COLO668 (cell line): ENCODE results near the gene CPPED1.
"Not testable (repeated sequence)": the region's sequence is repeated elsewhere in the genome, so short reads cannot be mapped to it uniquely, and the experiment has no call there.

Experiments
- DNase-seq: peaks from one replicate; lab custom pipeline; 2025; ENCODE audit not compliant: unreplicated experiment; lab: John Stamatoyannopoulos, UW

The CPPED1 gene

DNA sequence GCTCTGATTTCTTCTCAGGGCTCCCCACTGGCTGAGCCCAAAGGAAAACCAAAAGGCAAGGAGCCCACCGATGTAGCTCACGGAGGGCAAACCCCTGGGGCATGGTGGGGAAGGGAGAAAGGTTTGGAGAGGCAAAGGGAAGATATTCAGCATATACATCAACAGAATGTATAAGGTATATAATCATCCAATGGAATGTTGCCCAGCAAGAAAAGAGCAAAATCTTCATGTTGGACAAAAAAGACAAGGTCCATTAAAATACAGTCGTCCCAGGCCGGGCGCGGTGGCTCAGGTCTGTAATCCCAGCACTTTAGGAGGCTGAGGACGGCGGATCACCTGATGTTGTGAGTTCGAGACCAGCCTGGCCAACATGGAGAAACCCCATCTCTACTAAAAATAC, 1.6 kb downstream of the CPPED1 start:
- DNase-seq, result no peak

DNA sequence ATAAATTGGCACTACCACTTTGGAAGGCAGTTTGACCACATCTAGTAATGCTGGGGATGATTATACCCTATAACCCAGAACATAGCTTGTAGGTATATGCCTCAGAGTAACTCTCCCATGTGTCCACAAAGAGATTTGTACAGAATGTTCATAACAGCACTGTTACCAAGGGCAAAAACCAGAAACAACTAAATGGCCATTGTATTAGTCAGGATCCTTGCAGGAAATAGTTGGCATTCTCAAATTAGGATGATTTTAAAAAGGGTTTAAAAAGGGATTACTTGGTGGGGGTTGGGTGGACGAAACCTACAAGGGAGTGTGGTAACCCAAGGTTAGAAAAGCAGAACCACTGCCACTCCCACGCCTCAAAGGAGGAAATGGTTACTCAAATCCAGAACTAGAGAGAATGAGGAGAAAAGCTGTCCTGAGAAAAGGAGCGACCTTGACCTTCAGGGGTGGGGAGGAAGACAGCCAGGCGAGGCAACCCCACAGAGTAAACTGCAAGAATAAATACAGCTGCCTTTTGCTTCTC, 2.1 kb downstream of the CPPED1 start:
- no peak for DNase-seq

DNA sequence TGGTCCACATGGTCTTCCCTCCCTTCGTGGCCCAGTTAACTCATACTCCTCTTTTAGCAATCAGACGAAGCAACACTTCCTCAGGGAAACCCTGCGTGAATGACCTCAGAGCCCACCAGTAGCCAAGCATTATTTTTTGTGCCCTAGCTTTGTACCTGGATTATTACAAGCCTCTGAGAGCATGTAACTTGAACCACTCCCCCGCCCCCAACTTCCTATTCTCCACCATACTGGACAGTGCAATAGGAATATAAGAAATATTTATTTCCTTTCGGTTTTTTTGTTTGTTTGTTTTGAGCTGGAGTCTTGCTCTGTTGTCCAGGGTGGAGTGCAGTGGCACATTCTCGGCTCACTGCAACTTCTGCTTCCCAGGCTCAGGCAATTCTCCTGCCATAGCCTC, 2.9 kb downstream of the CPPED1 start:
- DNase-seq, result no peak

DNA sequence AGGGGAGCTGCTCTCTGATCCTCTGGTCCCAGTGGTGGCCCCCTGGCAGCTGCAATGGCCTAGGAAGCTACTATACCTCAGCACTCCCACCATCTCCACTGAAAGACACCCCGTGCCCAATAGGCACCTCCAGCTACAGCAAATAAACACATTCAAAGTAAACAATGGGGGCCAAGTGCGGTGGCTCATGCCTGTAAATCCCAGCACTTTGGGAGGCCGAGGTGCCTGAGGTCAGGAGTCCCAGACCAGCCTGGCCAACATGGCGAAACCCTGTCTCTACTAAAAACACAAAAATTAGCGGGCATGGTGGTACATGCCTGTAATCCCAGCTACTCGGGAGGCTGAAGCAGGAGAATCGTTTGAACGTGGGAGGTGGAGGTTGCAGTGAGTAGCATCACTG, 3.7 kb downstream of the CPPED1 start:
- DNase-seq, result not testable (repeated sequence)

DNA sequence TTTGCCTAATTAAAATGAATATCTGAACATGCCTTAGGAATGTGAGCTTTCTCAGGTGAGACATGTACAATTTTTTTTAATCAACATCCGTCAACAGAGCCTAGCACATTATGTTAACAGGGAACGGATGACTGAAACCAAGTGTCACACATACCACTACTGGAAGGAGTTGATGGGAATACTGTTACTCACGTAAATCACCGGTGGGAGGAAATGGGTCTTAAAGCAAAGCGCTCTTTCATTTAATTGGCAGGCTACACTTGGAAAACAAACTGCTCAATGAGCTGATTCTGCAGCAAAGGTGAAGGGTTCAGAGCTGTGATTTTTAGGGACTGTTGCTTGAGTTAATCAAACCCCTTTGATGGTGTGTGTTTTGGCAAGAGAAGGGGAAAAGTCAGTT, 4.8 kb downstream of the CPPED1 start:
- no peak for DNase-seq

DNA sequence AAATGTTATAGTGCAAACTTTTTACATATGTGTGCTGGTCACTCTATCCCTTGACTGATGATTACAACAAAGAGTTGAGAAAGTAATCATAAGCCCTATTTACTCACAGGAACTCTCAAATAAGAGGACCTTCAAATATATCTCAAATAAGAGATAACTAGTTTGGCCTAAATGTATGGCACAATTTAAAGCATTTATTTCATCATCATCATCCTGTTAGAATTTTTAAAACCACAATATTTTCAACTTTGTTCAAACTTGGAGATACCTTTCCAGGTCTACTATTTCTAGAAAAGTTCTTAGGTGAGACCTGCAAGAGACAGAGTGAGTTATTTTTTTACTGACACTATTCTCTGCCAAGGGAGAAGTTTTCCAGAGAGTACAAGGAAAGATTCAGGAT, 5.5 kb downstream of the CPPED1 start:
- DNase-seq, result no peak

DNA sequence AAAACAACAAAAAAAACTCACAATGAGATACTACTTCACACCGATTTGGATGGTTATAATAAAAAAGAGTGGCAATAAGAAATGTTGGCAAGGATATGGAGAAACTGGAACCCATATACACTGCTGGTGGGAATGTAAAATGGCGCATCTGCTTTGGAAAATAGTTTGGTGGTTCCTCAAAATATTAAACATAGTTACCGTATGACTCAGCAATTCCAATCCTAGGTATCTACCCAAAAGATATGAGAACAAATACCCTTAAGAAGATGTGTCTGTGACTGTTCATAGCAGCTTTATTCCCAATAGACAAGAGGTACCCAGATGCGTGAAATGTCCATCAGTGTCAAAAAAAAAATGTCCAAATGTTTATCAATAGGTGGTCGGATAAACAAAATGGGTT, 7.2 kb downstream of the CPPED1 start:
- no peak for DNase-seq

DNA sequence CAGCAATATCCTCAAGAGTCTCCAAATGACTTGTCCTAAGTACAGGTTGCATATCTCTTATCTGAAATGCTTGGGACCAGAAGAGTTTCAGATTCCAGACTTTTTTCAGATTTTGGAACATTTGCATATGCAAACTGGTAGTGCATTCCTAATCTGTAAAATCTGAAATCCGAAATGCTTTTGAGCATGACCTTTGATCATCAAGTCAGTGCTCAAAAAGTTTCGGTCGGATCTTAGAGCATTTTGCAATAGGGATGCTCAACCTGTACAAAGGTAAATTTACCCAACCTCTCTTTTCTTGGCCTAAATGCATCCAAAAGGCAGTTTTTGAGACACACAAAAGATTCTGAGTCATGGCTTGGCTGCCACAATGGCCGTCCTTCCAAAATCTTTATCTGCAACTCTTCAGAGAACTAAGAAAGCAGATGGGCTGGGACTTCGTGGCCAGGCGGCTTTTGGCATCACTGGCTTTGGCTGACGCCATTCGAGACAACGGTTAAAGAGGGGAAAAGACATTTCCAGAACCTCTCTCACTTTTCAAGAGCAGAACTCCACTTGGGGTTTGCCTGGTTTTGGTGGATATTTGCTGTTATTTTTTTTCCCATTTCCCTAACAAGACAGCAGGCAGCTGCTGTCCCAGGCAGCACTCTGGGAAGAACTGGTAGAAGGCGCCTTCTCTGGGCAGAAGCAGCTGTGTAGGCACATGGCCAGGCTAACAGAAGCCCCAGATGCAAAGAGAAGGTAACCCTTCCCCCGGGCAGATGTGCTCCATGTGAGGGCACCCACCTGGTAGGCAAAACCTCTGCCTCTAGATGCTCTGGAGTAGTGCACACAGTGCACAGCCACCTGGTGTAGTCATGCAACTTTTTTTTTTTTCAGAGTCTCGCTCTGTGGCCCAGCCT, 8.9 kb downstream of the CPPED1 start:
- DNase-seq, result no peak

DNA sequence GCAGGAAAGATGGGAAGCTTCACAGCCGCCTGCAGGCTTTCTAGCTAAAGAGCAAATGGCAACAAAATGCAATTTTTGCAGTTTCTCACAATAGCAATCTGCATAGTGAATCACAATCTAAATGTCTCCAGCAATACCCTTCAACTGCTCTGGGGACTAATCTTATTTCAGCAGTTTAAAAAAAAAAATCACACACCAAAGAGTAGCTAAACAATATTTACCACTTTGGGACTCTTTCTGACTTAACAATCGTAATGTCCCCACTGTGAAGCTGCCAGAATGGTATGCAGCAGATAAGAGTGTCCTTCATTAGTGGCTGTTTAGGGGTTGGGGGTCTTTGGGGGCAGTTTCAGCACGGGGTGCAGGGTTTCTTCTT, 9.8 kb downstream of the CPPED1 start:
- DNase-seq, result no peak

DNA sequence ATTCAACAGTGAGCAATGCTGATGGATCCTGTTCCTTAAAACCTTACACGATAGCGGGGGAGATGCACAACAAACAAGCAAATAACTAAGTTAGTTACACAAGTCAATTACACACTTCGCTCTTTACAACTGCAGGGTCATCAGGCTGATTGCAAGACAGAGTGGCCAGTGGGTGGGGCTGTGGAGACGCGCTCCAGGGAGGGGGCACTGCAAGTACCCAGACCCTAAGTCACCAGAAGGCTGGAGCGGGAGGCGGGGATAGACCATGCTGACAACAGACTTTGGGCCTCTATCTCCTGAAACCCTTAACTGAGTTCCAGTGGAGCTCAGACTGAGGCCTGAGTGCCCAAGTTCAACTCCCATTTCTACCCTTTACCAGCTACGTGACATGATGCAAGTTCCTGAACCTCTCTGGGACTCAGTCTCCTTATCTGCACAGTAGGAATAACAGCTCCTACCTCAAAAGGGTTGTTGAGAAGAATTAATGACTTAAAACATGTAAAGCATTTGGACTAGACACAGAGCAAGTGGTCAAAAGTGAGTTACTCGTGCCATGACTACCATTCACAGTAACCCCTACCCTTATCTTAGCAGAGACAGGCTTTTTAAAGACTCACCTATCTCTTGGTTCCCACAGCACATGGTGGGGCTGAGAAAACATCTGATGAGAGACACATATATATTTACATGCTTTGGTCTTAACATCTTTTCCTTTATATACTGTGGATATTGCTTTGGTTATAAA, 10.4 kb downstream of the CPPED1 start:
- DNase-seq, result no peak

DNA sequence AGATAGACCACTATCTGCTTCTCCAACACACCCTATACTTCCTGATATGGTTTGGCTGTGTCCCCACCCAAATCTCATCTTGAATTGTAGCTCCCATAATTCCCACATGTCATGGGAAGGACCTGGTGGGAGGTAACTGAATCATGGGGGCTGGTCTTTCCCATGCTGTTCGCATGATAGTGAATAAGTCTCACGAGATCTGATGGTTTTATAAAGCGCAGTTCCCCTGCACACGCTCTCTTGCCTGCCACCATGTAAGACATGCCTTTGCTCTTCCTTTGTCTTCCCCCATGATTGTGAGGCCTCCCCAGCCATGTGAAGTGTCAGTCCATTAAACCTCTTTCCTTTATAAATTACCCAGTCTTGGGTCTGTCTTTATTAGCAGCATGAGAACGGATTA, 11.2 kb downstream of the CPPED1 start:
- DNase-seq, result not testable (repeated sequence)

DNA sequence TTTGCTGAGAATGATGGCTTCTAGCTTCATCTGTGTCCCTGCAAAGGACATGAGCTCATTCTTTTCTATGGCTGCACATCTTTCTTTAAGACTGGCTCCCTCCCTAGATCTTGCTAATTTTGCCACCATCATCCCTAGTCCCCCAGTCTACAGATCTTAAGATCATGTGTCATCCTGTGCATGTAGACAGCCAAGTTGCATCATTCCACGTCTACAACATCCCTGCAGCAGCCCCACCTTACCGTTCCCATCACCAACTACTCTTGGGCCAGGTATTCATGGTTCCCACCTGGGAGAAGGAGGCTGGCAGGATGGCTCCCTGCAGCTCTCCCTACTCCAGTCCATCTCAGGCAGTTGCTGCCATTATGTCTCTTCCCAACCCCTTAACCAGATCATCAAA, 12.3 kb downstream of the CPPED1 start:
- DNase-seq, result no peak

DNA sequence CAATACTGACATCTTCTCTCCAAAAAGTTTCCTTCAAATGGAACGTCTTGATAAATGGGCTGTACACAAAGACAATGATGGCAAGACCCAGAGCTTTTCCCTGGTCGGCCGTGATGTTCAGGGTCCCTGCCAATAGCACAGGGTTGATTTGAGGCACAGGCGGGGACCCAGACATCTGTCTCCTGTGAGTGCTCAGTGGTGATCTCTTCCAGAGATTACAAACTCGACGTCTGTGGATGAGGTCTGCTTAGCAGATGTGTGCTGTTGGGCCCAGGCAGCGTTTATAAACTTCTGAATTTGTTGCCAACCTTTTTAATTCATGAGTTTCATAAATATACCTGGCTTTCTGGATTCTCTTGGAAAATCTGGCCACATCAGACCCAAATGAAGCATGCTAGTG, 14.9 kb downstream of the CPPED1 start:
- no peak for DNase-seq

DNA sequence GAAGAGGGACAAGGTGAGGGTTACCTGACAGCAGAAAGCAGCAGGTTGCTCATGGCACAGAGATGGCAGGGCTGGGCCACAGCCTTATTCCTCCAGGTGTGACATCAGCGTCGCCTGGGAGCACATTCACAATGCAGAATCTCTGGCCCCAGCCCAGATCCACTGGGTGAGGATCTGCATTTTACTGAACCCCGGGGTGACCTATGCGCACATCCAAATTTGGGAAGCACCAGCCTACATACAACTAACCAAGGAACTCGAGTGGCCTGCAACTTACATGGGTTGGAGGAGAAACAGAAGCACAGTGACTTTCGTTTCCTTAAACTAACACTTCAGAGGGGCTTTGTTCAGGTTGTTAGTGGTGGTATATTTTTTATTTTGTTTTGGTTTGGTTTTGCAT, 17.6 kb downstream of the CPPED1 start:
- no peak for DNase-seq

DNA sequence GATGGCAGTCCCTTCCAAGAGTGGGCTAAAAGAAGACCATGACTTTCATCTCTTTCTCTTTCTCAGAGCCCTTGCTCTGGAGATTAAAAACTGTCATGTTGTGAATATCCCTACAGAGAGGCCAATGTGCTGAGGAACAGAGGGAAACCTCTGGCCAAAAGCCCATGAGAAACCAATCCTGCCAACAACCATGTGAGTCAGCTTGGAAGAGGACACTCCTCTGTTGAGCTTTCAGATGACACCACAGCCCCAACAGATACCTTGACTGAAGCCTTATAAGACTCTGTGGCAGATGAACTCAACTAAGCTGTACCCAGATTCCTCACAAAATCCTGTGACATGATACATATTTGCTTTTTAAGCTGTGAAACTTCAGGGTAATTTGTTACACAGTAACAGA, 19.6 kb downstream of the CPPED1 start:
- no peak for DNase-seq

DNA sequence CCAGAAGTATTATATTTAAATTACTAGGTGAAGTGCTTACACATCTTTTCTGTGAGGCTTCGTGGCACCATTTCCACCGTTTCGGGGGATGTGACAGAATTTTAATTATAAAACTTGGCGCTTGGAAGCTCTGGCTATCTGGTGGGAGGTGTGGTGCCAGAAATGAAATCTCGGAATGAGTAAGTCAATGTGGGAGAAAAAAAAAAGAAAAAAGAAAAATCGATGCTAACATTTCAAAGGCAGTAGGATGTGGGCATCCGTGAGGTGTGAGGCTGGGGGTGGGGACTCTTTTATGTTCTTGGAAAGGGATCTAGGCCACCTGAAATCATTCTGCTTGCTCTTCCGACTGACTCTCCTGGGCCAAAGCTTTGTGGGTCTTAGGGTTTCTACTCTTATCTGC, 21.9 kb downstream of the CPPED1 start:
- no peak for DNase-seq

DNA sequence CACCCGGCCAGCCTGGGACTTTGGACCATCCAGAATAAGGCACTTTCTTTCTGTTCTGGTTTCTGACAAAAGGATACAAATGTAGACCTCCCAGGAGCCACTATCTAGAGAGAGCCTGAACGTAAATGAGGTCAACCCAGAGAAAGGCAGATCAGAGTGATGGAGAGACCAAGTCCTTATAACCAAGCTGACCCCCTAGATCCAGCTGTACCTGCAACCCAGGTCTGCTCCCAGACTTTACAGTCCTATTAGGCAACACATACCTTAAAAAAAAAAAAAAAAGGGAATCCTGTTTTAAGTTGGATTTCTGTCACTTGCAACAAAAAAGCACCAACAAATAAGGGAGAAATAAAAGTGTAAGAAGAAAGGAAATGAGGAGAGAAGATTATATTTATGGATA, 23.2 kb downstream of the CPPED1 start:
- no peak for DNase-seq

DNA sequence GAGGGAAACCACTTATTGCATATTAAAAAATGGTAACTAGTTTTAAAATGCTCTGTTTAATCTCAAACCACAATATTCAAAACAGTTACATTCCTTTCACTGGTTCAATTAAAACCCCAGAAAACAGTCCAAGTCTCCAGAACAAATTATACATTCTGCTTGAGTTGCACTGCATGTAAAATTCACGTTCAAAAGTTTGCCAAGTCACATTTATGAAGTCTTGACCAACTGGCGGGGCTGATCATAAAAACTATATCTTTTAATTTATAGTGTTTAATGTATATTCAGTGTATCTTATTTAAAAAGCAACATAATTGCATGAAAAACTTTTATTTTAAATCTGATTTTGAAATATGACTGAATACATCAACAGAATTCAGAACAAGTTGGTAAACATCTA, 25.0 kb downstream of the CPPED1 start:
- no peak for DNase-seq

DNA sequence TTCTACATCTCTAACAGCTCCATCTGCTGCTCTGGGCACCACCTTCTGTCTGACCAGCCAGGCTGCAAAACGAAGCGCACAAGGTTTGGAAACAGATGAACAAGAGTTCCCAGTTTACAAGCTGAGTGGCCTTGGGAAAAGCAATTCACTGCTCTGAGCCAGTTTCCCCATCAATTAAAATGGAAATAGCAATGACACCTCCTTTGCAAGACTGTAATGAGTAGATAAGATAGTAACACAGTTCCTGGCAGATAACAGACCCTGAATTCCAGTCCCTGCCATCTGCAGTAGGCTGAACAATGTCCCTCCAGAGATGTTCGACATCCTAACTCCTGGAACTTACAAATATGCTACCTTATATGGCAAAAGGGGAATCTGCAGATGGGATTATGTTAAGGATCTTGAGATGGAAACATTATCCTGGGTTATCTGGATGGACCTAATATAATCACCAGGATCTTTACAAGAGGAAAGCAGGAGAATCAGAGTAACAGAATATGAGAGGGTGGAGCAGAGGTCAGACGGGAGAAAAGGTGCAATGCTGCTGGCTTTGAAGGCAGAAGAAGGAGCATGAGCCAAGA, 27.9 kb downstream of the CPPED1 start:
- no peak for DNase-seq

DNA sequence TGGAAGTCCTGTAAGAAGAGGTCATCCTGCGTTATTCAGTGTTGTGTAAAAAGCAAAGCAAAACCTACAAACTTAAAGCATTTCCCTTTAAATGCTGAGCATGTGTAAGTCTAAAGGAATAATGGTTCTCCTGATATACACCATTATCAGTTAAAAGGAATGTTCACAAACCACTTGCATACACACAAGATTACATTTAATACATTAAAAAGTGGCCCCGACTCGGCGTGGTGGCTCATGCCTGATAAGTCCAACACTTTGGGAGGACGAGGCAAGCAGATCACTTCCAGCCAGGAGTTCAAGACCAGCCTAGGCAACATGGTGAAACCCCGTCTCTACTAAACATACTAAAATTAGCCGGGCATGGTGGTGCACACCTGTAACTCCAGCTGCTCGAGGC, 30.5 kb downstream of the CPPED1 start:
- DNase-seq, result no peak

DNA sequence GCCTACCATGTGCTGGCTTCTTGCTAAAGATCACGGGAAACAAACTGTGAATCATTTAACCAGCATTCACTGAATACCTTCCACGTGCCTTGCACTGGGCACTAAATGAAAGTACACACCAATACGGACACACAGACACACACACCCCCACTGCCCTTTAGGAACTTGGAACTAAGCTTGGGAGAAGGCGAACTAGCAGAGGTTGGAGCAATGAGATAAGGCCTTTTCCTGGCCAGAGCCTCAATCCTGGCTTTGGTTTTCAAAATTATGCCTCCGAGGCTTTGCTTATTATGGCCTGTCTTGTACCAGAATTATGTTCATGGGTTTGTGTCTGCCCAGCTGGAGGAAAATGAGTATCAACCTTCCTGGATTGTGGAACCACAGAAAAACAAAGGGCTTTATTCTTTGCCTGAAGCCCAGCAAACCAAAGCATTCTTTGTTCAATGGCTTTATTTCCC, 32.3 kb downstream of the CPPED1 start:
- no peak for DNase-seq

DNA sequence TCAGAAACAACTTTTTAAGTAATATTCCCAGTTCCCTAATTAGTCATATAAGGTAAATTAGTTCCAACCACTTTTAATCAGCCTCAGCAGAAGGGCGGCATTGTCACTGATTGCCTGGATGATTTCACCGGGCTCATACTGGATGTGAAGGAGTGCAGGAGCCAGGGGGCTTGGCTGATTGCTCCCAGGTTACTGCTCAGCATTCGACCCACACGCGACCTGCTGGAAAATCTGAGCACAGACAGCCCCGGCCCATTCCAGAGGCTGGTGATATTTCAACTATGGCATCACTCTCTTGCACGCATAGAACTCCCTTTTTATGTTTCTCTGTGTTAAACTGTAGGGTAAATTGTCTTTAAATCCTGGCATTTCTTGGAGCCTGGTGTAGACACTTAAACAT, 34.2 kb downstream of the CPPED1 start:
- DNase-seq, result no peak
